ENCODE data around the gene FRYL.

Gene FRYL

DNA sequence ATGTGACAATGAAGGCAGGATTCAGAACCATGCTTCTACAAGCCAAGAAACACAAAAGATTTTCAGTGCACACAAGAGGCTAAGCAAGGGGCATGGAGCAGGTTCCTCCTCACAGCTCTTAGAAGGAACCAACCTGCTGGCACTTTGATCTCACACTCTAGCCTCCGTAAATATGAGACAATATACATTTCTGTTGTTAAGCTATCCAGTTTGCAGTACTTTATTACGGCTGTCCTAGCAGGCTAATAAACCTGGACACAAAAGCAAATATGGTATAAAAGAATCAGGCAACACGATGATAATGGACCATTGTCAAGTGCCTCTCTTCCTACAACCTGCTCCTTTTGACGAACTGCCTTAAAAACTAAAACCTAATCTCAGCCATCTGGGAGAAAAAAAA, 175.6 kb downstream of the FRYL start:
- no peak for DNase-seq (ENCODE audit: low read depth)

DNA sequence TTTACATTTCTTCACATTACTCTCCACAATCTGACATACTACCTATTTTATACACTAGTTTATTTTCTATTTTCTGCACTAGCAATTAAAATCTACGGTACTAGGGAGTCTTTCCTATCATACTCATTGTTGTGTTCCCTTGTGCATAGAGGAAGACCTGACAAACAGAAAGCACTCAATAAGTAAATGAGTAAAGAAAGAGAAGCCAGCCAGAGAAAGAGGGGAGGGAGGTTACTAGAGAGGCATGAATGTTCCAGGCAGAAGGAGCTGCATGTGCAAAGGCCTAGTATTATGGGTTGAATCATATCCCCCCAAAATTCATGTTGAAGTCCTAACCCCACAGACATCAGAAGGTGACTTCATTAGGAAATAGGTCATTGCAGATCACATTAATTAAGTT, 176.0 kb downstream of the FRYL start:
- DNase-seq (ENCODE audit: low read depth), result no peak

DNA sequence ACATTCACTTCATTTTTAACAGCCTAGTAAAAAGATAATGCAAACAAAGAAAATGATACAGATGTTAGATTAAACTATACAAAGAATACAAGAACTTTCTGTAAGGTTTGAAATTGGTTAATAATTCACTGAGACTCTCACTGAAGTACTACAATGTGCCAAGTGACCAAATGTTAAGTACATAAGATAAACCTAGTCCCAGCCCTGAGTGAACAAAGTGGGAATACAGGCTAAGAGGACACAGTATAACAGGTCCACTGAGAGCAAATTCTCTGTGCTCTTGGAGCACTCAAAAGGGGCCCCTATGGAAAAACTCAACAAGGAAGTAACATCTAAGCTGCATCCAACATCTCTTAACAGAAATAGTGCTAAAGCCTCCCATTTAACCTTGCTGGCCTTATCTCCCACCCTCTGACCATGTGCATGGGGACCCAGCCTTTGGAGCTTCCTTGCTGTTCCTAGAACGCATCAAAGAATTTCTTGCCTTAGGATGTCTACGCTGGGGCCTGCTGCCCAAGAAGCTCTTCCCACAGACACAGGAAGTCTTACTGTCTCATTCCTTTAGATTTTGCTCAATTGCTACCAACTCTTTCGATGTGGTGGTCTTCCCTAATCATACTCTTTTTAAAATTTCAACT, 176.6 kb downstream of the FRYL start:
- DNase-seq (ENCODE audit: low read depth), result no peak

DNA sequence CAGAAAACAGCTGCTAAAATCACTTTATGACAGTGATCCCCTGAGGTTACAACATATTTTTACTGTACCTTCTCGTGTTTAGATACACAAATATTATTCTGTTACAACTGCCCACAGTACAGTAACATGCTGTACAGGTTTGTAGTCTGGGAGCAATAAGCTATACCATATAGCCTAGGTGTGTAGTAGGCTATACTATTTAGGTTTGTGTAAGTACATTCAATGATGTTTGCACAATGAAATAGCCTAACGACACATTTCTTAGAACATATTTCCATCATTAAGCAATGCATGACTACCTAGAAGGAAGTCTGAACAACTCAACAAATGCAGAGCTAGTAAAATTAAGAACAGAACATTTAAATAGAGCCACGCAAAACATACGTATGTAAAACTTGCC, 177.3 kb downstream of the FRYL start:
- DNase-seq (ENCODE audit: low read depth), result no peak

DNA sequence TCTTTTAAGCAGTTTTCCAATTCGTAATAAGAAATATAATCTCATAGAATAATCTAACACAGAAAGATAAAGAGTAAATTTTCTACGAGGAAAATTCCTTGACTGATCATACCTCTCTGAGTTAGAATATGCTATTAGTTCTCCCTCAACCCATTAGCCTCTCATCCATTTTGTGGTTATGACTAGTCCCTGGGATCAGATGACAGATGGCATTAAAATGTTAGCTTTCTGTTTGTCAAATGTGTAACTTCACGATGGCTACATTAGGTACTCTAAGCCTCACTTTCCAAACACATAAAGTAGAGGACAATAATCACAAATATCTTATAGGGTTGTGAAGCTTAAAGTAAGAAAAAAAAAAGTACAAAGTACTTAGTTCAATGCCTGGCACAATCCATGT, 177.9 kb downstream of the FRYL start:
- DNase-seq (ENCODE audit: low read depth), result no peak

DNA sequence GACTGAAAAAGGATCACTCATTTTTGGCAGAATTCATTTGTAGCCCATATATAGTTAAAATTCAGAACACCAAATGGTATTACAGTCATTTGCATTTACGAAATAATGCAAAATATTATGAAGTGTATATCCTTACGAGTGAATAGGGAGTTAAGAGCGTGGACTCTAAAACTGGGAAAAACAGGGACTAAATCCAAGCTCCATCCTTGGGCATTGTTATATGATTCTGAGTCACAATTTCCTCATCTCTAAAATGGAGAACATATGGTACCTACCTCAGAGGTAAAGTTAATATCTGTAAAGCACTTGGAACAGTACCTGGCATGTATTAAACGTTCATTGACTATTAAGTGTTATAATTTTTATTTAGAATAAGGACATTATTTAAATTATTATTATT, 183.7 kb downstream of the FRYL start:
- DNase-seq (ENCODE audit: low read depth), result no peak

DNA sequence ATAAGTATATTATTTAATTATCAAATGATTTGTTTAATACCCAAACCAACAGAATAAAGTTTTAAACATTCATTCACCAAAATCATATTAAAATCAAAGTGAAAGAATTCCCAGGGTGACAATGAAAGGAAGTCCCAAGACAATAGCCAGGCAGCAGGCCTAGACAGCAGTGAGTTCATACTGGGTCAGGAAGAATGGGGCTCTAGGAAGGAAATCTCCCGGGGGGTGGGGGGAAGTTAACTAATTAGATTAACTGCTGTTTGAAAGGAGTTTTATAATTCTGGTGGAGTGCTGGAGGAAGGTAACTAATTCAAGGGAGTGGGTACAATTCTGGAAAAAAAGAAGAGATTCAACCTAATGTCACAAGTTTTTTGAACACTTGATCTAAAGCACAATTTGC, 185.9 kb downstream of the FRYL start:
- no peak for DNase-seq (ENCODE audit: low read depth)

DNA sequence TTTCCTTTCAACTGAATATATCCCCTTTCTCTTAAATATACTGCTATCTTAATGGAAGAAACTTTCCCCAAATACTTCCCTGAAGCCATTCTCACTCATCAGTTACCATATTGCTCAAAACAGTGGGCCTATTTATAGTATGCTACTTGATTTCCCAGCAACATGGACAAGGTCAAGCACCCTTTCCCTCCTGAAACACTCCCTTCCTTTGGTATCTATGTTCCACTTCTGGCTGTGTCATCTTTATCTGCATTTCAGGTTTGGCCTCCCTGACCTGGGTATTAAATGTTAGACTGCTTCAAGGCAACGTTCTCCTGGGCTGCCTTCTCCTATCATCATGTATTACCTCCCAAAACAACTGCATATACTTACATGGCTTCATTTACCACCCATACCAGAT, 188.7 kb downstream of the FRYL start:
- no peak for DNase-seq (ENCODE audit: low read depth)

DNA sequence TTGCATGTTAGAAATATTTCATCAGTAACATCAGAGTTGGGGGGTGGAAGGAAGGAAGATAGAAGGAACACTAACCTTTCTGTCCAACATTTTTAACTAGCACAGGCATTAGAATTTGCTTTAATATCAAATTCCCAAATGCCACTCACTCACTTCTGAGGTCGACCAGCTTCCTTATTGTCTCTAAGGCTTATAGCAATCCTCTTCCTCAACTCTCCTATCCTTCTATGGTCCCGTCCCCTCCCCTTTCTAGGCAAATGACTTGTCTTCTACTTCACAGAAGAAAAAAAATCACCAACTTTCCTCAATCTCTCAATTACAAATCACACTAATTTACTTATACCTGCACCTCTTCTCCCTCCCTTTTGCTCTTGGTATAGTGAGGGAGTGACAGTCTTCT, 189.2 kb downstream of the FRYL start:
- no peak for DNase-seq (ENCODE audit: low read depth)

DNA sequence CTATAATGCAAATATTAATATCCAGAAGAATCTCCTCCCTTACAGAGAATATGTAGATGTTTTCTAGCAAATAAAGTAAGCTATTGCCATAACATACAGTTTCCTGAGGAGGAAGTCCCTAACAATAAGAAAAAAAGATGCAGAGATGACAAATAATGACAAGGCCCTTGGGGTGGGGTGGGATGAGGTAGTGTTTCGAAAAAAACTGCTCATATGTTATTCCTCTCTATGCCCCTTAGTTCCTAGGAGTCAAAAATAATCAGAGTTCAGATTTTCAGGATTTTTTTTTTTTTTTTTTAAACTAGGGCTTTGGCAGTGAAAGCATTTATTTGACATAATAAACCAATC, 191.0 kb downstream of the FRYL start:
- DNase-seq (ENCODE audit: low read depth), result no peak

DNA sequence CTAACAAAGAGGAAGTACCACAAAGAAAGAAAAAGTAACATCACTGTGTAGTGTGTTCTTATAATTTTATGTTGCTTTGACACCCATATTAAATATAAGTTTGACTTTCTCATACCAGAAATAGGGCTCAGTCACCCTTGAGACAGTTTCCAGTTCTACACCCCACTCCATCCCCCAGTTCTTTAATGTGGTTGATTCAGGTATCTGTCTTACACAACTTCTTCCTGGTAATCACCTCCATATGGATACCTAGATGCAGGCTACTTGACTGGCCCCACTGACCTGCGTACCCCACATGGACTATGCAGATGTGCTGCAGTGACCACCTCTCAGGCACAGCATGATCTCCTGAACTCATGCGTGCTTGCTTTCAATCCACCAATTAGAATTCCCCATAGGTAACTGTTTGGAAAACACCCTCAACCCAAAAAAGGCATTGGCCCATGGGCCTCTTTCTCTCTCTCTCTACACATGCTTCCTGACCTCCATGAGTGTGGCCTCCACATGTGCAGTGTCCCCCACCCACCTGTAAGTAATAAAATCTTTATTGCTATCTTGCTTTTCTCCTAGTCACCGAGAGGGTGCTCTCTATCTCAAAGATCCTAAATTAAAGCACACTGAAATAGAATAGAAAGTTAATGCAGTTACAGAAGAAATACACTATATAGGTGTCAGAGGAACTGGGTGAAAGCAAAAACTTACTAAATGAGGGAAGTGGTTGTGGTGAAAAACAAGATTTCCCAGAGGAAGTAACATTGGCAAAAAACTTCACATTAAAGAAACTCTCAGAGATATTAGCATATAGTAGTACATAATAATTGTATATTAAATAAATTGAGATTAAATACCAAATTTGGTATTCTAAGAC, 191.6 kb downstream of the FRYL start:
- no peak for DNase-seq (ENCODE audit: low read depth)

DNA sequence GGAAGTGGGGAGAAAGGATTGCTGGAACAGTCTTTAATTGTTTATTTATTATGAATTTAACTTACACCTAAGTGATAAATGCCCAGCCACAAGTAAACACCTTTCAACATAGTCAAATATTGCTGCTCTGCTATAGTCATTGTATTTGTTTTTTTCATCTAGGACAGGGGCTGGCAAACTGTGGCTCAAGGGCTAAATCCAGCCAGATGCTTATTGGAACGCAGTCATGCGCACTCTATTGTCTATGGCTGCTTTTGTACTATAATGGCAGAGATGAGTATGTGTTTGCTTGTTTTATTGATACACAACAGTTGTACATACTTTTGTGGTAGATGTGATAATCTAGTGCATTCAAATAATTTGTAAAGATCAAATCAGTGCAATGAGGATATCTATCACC, 194.7 kb downstream of the FRYL start:
- no peak for DNase-seq (ENCODE audit: low read depth)

DNA sequence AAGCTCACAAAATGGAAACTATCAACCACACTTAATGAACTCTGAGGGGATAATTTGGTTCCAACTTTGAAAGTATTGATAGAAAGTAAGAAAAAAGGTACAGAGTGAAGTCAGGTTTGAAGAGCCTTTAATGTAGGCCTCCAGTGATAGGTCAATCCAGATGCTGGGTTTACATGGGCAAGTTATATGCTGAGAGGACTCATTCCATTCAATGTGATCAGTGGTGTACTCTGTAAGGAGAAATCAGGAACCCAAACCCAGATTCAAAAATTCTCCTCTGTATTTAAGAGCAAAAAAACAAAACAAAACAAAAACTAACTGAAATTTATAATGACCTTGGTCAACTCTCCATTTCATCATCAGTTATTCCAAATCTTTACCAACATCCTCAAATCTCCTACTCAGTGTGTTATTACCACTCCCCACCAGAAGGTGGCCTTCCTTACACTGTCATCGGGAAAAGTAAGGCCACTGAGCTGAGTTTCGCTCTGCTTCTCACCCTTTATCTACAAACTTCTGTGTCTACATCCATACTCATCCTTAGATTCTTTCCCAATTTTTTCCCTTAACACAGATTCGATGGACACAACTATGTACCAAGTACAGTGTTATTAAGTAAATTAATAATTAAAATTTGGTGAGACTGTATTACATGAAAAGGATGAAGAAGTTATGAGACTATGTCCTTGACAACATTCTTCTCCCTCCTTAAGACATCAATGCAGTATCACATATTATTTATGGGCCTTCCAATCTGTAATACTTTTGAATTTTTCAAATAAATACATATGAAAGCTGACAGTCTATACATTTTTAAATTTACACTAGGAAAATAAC, 201.7 kb downstream of the FRYL start:
- peak; percentile 8 for DNase-seq (ENCODE audit: low read depth)

DNA sequence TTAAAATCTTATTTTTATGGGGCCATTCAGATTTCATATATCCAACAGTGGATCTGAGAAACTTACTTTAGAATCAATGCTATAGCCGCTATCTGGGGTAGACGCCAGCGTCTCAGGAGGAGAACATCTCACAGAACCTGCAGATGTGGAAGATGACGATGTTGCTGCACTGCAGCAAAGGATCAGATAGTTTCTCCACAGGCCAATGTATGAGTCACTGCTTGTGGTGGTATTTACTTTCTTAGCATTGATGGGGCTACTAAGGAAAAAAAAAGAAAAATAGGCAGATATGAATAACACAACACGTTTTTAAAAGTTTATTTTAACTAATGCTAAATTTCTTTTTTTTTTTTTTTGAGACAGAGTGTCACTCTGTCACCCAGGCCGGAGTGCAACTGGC, 204.1 kb downstream of the FRYL start:
- DNase-seq (ENCODE audit: low read depth), result no peak

DNA sequence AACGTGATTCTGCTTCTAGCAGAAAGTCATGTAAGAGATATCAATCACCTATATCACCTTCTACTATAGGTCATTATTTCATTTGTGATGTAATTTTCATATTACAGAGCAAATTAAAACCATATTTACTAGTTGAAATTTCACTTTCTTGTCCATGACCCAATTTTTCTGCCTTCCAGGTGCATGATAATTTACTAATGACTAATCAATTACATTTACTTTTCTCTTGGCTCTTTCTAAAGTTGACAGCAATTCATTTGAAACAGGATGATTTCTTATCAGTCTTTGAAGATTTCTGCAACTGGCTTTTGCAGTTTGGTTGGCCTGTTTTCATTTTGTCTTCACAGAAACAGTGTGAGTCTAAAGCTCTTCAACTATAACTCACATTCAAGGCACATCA, 208.6 kb downstream of the FRYL start:
- DNase-seq (ENCODE audit: low read depth), result no peak

DNA sequence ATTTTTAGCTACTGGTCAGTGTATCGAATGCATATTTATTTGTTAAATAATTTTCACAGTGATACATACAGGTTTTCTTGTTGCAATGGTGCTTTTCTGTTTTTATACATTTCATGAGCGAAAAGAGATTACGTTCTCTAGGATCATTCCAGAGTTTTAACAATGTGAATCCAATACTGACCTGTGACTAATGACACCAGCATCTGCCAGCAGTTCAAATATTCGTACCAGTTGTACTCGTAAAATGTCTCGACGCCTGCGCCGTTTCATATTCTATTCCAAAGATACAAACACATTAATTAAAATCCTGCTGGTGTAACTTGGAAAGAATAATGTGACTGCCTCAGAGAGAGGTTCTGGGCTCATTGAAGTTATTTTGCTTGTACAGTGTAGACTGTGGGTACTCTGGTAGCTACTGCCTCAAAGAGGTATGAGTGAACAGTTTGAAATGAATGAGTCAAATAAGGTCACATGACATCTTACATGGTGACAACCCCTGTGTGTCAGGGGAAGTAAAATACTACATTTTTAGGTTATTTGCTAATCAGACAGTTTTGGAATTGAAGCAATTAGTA, 209.3 kb downstream of the FRYL start:
- DNase-seq (ENCODE audit: low read depth), result no peak

DNA sequence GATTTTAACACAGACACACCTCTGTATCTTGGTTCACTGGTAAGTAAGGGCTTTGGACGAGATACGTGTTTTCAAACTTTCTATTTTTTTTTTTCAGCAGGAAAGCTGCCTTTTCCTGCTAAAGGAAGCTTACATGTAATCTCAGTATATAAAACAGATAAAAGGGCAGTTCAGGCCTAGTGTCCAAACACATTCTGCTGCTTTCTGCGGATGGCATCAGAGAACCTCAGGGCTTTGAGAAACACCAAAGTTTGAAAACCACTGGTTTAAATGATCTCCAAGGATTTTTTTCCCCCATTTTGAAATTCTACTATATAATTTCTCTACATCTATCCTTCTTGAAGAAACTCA, 214.1 kb downstream of the FRYL start:
- DNase-seq (ENCODE audit: low read depth), result no peak

DNA sequence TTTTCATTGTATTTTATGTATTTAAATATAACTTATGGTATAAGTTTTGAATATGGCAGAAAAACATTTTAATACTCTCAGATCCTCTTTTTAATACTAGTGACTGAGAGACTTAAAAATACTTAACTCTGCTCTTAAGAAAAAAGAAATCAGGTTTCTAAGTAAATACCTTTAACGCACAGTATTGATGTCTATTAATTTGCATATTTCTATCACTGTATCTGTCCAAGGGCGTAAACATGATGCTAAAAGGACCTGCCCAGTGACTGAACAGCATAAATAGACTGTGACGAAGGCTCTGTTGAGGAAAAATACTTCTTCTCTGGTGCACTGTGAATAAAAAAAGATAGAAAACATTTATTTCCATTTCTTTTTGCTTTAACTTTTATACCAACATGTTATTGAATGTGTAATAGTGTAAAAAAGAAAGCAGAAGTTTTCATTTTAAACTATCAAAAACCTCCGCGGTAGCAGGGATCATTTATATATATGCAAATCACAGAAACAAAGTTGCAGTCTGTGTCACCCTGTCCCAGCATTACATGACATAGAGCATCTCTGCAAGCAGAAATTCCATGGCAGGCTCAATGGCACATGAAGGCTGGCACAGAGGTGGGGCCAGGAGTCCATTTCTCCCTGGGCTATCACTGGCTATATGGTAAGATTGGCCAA, 214.6 kb downstream of the FRYL start:
- DNase-seq (ENCODE audit: low read depth), result no peak

DNA sequence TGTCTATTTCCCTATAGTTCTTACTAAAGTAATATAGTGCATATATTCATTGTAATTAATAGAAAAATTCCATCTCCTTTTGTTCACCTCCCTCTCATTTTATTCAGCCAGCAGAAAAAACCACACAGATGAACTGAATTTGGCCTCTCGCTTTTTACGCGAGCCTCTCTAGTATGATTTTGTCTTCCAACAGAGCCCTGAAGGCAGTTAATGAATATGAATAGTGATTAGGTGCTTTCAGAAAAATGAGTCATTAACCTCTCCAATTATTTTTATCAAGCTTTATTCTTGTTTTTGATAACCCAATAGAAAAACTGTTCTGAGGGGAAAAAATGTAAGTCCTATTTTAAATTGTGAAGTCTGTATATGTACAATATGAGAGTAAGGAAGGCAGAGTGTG, 215.9 kb downstream of the FRYL start:
- DNase-seq (ENCODE audit: low read depth), result no peak

DNA sequence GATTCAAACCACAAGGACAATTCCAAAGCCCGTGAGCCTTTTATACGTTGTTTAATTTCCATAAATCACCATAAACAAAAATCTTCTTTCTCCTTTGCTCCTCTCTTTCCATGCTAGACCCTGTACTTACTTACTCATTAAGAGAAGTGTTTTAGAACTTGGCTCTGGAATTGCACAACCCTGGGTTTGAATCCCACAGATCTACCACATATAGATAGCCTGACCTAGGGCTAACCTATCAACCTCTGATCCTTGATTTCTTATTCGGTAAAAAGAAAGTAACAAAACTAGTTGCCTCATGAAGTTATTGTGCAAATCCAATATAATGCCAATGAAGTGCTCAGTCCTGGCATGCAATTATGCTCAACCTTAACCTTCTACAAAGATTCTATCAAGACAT, 221.3 kb downstream of the FRYL start:
- no peak for DNase-seq (ENCODE audit: low read depth)

DNA sequence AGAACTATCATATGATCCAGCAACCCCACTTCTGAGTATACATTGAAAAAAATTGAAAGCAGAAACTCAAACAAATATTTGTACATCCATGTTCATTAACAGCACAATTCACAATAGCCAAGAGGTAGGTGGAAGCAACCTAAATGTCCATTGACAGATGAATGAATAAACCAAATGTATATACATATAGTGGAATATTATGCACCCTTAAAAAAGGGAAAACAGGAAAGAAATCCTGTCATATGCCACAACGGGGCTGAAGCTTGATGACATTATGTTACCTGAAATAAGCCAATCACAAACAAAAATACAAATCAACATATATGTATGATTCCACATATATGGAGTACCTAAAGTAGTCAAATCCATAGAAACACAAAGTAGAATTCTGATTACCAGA, 222.1 kb downstream of the FRYL start:
- no peak for DNase-seq (ENCODE audit: low read depth)

DNA sequence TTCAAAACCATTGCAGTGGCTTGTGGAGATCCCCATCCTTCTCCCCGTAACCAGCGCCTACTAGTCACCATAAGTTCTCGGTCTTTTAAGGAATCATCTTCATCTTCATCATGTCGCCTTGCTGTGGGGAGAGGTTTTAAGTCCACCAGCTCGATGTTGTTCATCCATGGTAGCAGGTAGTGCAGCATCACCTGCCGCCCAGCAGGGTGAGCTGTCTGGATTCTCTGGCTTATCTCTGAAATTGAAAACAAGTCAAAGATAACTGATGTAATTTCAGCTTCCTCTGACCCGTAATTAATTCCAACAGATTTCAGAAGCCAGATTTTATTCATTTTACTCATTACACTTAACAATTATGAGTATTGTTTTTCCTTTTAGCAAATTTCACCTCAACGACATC, 222.6 kb downstream of the FRYL start:
- no peak for DNase-seq (ENCODE audit: low read depth)

Measured in T-helper 22 cell (primary cell).